HepG2 (cell line): ENCODE data around the gene ARHGEF40. TPM values are rescaled to one million over a fixed set of nuclear protein-coding genes. Genes with fewer than 3 reads are reported as not detected.

Experiments
- ATF7 ChIP-seq, 2 experiments: fragments of 450-650 bp in 1 of 2; sonication (generic) in 1 of 2; formaldehyde crosslinking in 1 of 2; IDR thresholded peaks; 2 replicates each; pipeline versions ENCODE4 v1.4.0 to v1.6.1; 2016 to 2020; ENCODE audit warnings: antibody characterized with exemption in 1 of 2, mild to moderate bottlenecking in 1 of 2, missing genetic modification reagents in 1 of 2
- CCDC6 ChIP-seq: sonication (generic); formaldehyde crosslinking; IDR thresholded peaks from 2 replicates; pipeline ENCODE4 v1.8.1; 2022; ENCODE audit warnings: mild to moderate bottlenecking, missing genetic modification reagents, moderate library complexity
- CERS6 ChIP-seq: sonication (generic); formaldehyde crosslinking; IDR thresholded peaks from 2 replicates; pipeline ENCODE4 v1.5.0; 2020; ENCODE audit warnings: missing genetic modification reagents
- DRAP1 ChIP-seq: IDR thresholded peaks from 2 replicates; pipeline ENCODE4 v1.6.1; 2016; ENCODE audit warnings: missing genetic modification reagents, missing compliant biosample characterization
- GFI1 ChIP-seq: sonication (generic); formaldehyde crosslinking; IDR thresholded peaks from 2 replicates; pipeline ENCODE4 v1.5.0; 2020; ENCODE audit warnings: missing genetic modification reagents, mild to moderate bottlenecking, borderline replicate concordance
- ISX ChIP-seq: sonication (generic); formaldehyde crosslinking; conservative IDR thresholded peaks from 2 replicates; pipeline ENCODE4 v1.5.0; 2020; ENCODE audit warnings: missing genetic modification reagents
- KIAA2018 ChIP-seq: sonication (generic); formaldehyde crosslinking; IDR thresholded peaks from 2 replicates; pipeline ENCODE4 v1.5.0; 2020; ENCODE audit warnings: mild to moderate bottlenecking, missing genetic modification reagents, borderline replicate concordance
- MTF1 ChIP-seq: sonication (generic); formaldehyde crosslinking; IDR thresholded peaks from 2 replicates; pipeline ENCODE4 v1.5.0; 2020; ENCODE audit warnings: missing genetic modification reagents
- PAWR ChIP-seq: sonication (generic); formaldehyde crosslinking; IDR thresholded peaks from 2 replicates; pipeline ENCODE4 v1.4.0; 2020; ENCODE audit warnings: missing genetic modification reagents, mild to moderate bottlenecking, borderline replicate concordance
- POGK ChIP-seq: sonication (generic); formaldehyde crosslinking; conservative IDR thresholded peaks from 2 replicates; pipeline ENCODE4 v1.8.0; 2022; ENCODE audit warnings: mild to moderate bottlenecking, moderate library complexity, missing genetic modification reagents
- RXRA ChIP-seq: sonication (generic); formaldehyde crosslinking; IDR thresholded peaks from 2 replicates; pipeline ENCODE4 v1.5.1; 2020; ENCODE audit warnings: missing genetic modification reagents
- SAFB2 ChIP-seq: sonication (generic); formaldehyde crosslinking; IDR thresholded peaks from 2 replicates; pipeline ENCODE4 v1.5.1; 2020; ENCODE audit warnings: missing genetic modification reagents, low read depth, mild to moderate bottlenecking, borderline replicate concordance
- SUZ12 ChIP-seq: fragments of 150-350 bp; IDR thresholded peaks from 2 replicates; pipeline ENCODE4 v1.6.1; 2014; ENCODE audit warnings: low read depth, low read length
- TFAP4 ChIP-seq: sonication (generic); IDR thresholded peaks from 2 replicates; pipeline ENCODE4 v1.6.1; 2016; ENCODE audit warnings: low read depth, borderline replicate concordance
- TGIF2 ChIP-seq: IDR thresholded peaks from 2 replicates; pipeline ENCODE4 v1.6.1; 2016; ENCODE audit warnings: control low read depth, missing compliant biosample characterization
- ZNF33B ChIP-seq: sonication (generic); formaldehyde crosslinking; IDR thresholded peaks from 2 replicates; pipeline ENCODE4 v1.5.1; 2020; ENCODE audit warnings: mild to moderate bottlenecking, missing genetic modification reagents
- ZNF777 ChIP-seq: sonication (generic); formaldehyde crosslinking; IDR thresholded peaks from 2 replicates; pipeline ENCODE4 v1.4.0; 2020; ENCODE audit warnings: missing genetic modification reagents
- polyA plus RNA-seq, 8 experiments: library from polyadenylated mRNA; depleted of rRNA in 3 of 8; stranded (reverse) in 7 of 8; unstranded in 1 of 8; fragments of >200 nt; fragmentation: Illumina TruSeq in 4 of 8; extraction: Trizol in 4 of 8; gene quantifications; 2 replicates each; pipeline versions ENCODE4 v1.2.1 to v1.2.3, GENCODE V29; 2011 to 2016; ENCODE audit warnings: low read depth in 4 of 8, missing spikeins in 1 of 8, mixed read lengths in 1 of 8; ENCODE audit not compliant: insufficient read depth in 1 of 8
- total RNA-seq, 5 experiments: library from RNA; depleted of rRNA; stranded (reverse); fragments of >200 nt; fragmentation: Illumina TruSeq; extraction: Trizol; gene quantifications; 2 replicates each; pipeline ENCODE4 v1.2.3, GENCODE V29; 2016; ENCODE audit warnings: low read depth in 1 of 5

Gene ARHGEF40
- total and polyA plus RNA-seq, 2 of the 13 experiments (the other 11 are each of a cell fraction or from before 2014, with no cell fraction given), result 28.1 to 78.1 TPM

- TF ChIP-seq KIAA2018 (no peak), ATF7 (IDR thresholded peaks at IDR 0.05) (no peak), ATF7 (CRISPR knock-in tag; IDR thresholded peaks at IDR 0.05) (no peak), GFI1 (CRISPR knock-in tag) (no peak), ISX (no peak), ZNF33B (CRISPR knock-in tag) (no peak), SUZ12 (no peak), MTF1 (no peak), RXRA (0 out of 2 replicates have a peak, but pooled peaks have one; percentile 24), CERS6 (CRISPR knock-in tag) (no peak), DRAP1 (CRISPR knock-in tag) (no peak), CCDC6 (CRISPR knock-in tag) (no peak), TFAP4 (no peak), POGK (CRISPR knock-in tag) (no peak), TGIF2 (CRISPR knock-in tag) (no peak), ZNF777 (CRISPR knock-in tag) (no peak), SAFB2 (CRISPR knock-in tag) (no peak), PAWR (CRISPR knock-in tag) (no peak)
These were observed 28.2 kb downstream of the ARHGEF40 start, which contains the start of gene ZNF219 (continued) for GRCh38 chr14:21098076-21098891.
